IMR-90 (cell line): ENCODE results near the gene TOMM20.

Experiments used
- BHLHE40 ChIP-seq: fragments of 150-350 bp; IDR thresholded peaks from 2 replicates; pipeline ENCODE4 v1.6.1; 2016; ENCODE audit warnings: mild to moderate bottlenecking, low read depth, low read length
- FOS ChIP-seq: fragments of 150-350 bp; IDR thresholded peaks from 2 replicates; pipeline ENCODE4 v1.6.1; 2016; ENCODE audit warnings: low read depth, low read length
- MAFK ChIP-seq: IDR thresholded peaks from 2 replicates; pipeline ENCODE4 v1.6.1; 2012; ENCODE audit warnings: low read depth, low read length, improper control_type of control experiment
- MAZ ChIP-seq: IDR thresholded peaks from 2 replicates; pipeline ENCODE4 v1.6.1; 2012; ENCODE audit warnings: low read depth, mild to moderate bottlenecking, low read length, improper control_type of control experiment, moderate library complexity, borderline replicate concordance
- NFE2L2 ChIP-seq: fragments of 150-350 bp; IDR thresholded peaks from 2 replicates; pipeline ENCODE4 v1.6.1; 2016; ENCODE audit warnings: low read depth, mild to moderate bottlenecking, low read length
- POLR2A ChIP-seq: IDR thresholded peaks from 2 replicates; pipeline ENCODE4 v1.6.1; 2012; ENCODE audit warnings: mild to moderate bottlenecking, low read depth, low read length
- RAD21 ChIP-seq: IDR thresholded peaks from 2 replicates; pipeline ENCODE4 v1.6.1; 2012; ENCODE audit warnings: low read length, improper control_type of control experiment
- SMC3 ChIP-seq: fragments of 150-350 bp; IDR thresholded peaks from 2 replicates; pipeline ENCODE4 v1.6.1; 2016; ENCODE audit warnings: low read depth, mild to moderate bottlenecking, antibody characterized with exemption, low read length, moderate library complexity
- TF ChIP-seq, protein P1 (sequence below): conservative IDR thresholded peaks from 2 replicates; pipeline ENCODE4 v1.5.1; 2012; ENCODE audit warnings: mild to moderate bottlenecking, low read depth, low read length, improper control_type of control experiment
- TF ChIP-seq, protein P2 (sequence below): fragments of 150-350 bp; IDR thresholded peaks from 2 replicates; pipeline ENCODE4 v1.6.1; 2016; ENCODE audit warnings: low read depth, mild to moderate bottlenecking, low read length, moderate library complexity, borderline replicate concordance
- TF ChIP-seq, protein P3 (sequence below): fragments of 150-350 bp; IDR thresholded peaks from 2 replicates; pipeline ENCODE4 v1.6.1; 2017; ENCODE audit warnings: mild to moderate bottlenecking, antibody characterized with exemption, low read length, low read depth

DNA sequence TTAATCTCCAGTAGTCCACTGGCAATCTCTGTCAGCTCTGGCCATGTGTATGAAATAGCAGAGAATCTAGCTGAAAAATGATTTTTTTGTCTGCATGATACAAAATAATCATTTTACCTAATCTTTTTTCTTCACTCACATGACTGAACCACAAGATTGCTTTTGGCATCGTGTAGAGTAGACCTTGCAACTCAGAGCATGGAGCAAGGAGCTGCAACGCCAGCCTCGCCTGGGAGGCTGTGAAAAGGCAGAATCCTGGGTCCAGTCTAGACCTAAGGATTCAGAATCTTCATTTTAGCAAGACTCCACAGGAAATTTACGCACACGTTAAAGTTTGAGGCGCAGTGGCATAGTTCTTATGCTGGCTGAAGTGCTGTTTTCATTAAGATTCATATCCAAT lies 40.2 kb downstream of the TOMM20 start:
- TF ChIP-seq BHLHE40 (no peak), MAZ (no peak), POLR2A (no peak), MAFK (no peak), NFE2L2 (no peak), RAD21 (no peak), FOS (no peak), SMC3 (no peak)
- TF ChIP-seq, protein P1, sequence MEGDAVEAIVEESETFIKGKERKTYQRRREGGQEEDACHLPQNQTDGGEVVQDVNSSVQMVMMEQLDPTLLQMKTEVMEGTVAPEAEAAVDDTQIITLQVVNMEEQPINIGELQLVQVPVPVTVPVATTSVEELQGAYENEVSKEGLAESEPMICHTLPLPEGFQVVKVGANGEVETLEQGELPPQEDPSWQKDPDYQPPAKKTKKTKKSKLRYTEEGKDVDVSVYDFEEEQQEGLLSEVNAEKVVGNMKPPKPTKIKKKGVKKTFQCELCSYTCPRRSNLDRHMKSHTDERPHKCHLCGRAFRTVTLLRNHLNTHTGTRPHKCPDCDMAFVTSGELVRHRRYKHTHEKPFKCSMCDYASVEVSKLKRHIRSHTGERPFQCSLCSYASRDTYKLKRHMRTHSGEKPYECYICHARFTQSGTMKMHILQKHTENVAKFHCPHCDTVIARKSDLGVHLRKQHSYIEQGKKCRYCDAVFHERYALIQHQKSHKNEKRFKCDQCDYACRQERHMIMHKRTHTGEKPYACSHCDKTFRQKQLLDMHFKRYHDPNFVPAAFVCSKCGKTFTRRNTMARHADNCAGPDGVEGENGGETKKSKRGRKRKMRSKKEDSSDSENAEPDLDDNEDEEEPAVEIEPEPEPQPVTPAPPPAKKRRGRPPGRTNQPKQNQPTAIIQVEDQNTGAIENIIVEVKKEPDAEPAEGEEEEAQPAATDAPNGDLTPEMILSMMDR, result no peak
- TF ChIP-seq, protein P2, sequence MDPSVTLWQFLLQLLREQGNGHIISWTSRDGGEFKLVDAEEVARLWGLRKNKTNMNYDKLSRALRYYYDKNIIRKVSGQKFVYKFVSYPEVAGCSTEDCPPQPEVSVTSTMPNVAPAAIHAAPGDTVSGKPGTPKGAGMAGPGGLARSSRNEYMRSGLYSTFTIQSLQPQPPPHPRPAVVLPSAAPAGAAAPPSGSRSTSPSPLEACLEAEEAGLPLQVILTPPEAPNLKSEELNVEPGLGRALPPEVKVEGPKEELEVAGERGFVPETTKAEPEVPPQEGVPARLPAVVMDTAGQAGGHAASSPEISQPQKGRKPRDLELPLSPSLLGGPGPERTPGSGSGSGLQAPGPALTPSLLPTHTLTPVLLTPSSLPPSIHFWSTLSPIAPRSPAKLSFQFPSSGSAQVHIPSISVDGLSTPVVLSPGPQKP, result no peak
- TF ChIP-seq, protein P3, sequence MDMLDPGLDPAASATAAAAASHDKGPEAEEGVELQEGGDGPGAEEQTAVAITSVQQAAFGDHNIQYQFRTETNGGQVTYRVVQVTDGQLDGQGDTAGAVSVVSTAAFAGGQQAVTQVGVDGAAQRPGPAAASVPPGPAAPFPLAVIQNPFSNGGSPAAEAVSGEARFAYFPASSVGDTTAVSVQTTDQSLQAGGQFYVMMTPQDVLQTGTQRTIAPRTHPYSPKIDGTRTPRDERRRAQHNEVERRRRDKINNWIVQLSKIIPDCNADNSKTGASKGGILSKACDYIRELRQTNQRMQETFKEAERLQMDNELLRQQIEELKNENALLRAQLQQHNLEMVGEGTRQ, result no peak
